Stimulated activated CD8-positive, alpha-beta memory T cell treated with anti-CD3 and anti-CD28 coated beads, Interleukin-15, amount 100 ng/mL, for 24 hours (primary cell): ENCODE data around the gene GOLGA6L7.
"Not testable (repeated sequence)": the region's sequence is repeated elsewhere in the genome, so short reads cannot be mapped to it uniquely, and the experiment has no call there.

Source experiments
- DNase-seq: peaks from one replicate; pipeline ENCODE4 v3.0.0-alpha.2; 2020; ENCODE audit warnings: low read depth

GOLGA6L7 gene

GRCh38 chr15:28884151-28884940 lies 35.9 kb upstream of the GOLGA6L7 start:
- no peak for DNase-seq

GRCh38 chr15:28881600-28881999 lies 33.2 kb upstream of the GOLGA6L7 start:
- no peak for DNase-seq

GRCh38 chr15:28881170-28881569 lies 32.7 kb upstream of the GOLGA6L7 start:
- no peak for DNase-seq

GRCh38 chr15:28880680-28881079 lies 32.2 kb upstream of the GOLGA6L7 start:
- DNase-seq = no peak

GRCh38 chr15:28879551-28879950 lies 31.1 kb upstream of the GOLGA6L7 start:
- DNase-seq = no peak

- DNase-seq = no peak
Measured at GRCh38 chr15:28878209-28878608, 29.8 kb upstream of the GOLGA6L7 start.

- no peak for DNase-seq
Measured at GRCh38 chr15:28876845-28877185, 28.4 kb upstream of the GOLGA6L7 start.

GRCh38 chr15:28876131-28876844 lies 27.8 kb upstream of the GOLGA6L7 start:
- DNase-seq = no peak

GRCh38 chr15:28875461-28876000 lies 27.1 kb upstream of the GOLGA6L7 start:
- DNase-seq = no peak

- no peak for DNase-seq
Measured at GRCh38 chr15:28873585-28874190, 25.2 kb upstream of the GOLGA6L7 start.

- no peak for DNase-seq
Measured at GRCh38 chr15:28873006-28873405, 24.6 kb upstream of the GOLGA6L7 start.

- no peak for DNase-seq
Measured at GRCh38 chr15:28871168-28871567, 22.7 kb upstream of the GOLGA6L7 start.

- DNase-seq = no peak
Measured at GRCh38 chr15:28868744-28869345, 20.4 kb upstream of the GOLGA6L7 start.

GRCh38 chr15:28861589-28862293 lies 13.3 kb upstream of the GOLGA6L7 start:
- not testable (repeated sequence) for DNase-seq

- DNase-seq = no peak
Measured at GRCh38 chr15:28861031-28861534, 12.6 kb upstream of the GOLGA6L7 start.

GRCh38 chr15:28854578-28854977 lies 6.1 kb upstream of the GOLGA6L7 start:
- DNase-seq = not testable (repeated sequence)

- not testable (repeated sequence) for DNase-seq
Measured at GRCh38 chr15:28853654-28854053, 5.2 kb upstream of the GOLGA6L7 start.

- DNase-seq = not testable (repeated sequence)
Measured at GRCh38 chr15:28849766-28850165, 1.3 kb upstream of the GOLGA6L7 start.

GRCh38 chr15:28849271-28849670 lies 827 bp upstream of the GOLGA6L7 start:
- DNase-seq = not testable (repeated sequence)

- not testable (repeated sequence) for DNase-seq
Measured at GRCh38 chr15:28847959-28848358, 485 bp downstream of the GOLGA6L7 start.

GRCh38 chr15:28847247-28847646 lies 1.2 kb downstream of the GOLGA6L7 start:
- not testable (repeated sequence) for DNase-seq
